Neuronal stem cell (in vitro differentiated cells): ENCODE results near the gene PCDH12.

Source experiments
- DNase-seq: peaks from one replicate; pipeline ENCODE4 v3.0.0-alpha.2; 2013; ENCODE audit warnings: low spot score
- H2AFZ ChIP-seq: one replicate; pipeline ENCODE4 v1.6.1; 2013; ENCODE audit warnings: mild to moderate bottlenecking, low read length, inconsistent platforms
- H2AK5ac ChIP-seq: 2 replicates; pipeline ENCODE4 v1.6.1; 2013; ENCODE audit warnings: low read depth, mild to moderate bottlenecking, inconsistent platforms, low read length, moderate library complexity, mixed read lengths
- H2BK120ac ChIP-seq: 2 replicates; pipeline ENCODE4 v1.6.1; 2013; ENCODE audit warnings: low read depth, mild to moderate bottlenecking, inconsistent platforms, low read length, moderate library complexity, mixed read lengths
- H2BK12ac ChIP-seq: one replicate; pipeline ENCODE4 v1.6.1; 2013; ENCODE audit warnings: low read length, inconsistent platforms
- H2BK15ac ChIP-seq: 2 replicates; pipeline ENCODE4 v1.6.1; 2013; ENCODE audit warnings: mild to moderate bottlenecking, low read length, inconsistent platforms, mixed read lengths
- H2BK5ac ChIP-seq: one replicate; pipeline ENCODE4 v1.6.1; 2013; ENCODE audit warnings: inconsistent platforms, mild to moderate bottlenecking, low read length, moderate library complexity
- H3K14ac ChIP-seq: one replicate; pipeline ENCODE4 v1.6.1; 2013; ENCODE audit warnings: low read length, inconsistent platforms
- H3K18ac ChIP-seq: 2 replicates; pipeline ENCODE4 v1.6.1; 2013; ENCODE audit warnings: low read length, inconsistent platforms
- H3K23ac ChIP-seq: 2 replicates; pipeline ENCODE4 v1.6.1; 2013; ENCODE audit warnings: low read depth, mild to moderate bottlenecking, mixed read lengths, low read length, inconsistent platforms; ENCODE audit not compliant: poor library complexity
- H3K27ac ChIP-seq: replicated peaks from 3 replicates; pipeline ENCODE4 v1.5.1; 2013; ENCODE audit warnings: low read length, inconsistent platforms
- H3K27me3 ChIP-seq, 3 experiments: 2 replicates each; pipeline ENCODE4 v1.6.1; 2013; ENCODE audit warnings: low read length in 3 of 3, mild to moderate bottlenecking in 2 of 3, inconsistent platforms in 1 of 3, low read depth in 1 of 3, mixed read lengths in 1 of 3, moderate library complexity in 1 of 3; ENCODE audit not compliant: control insufficient read depth in 3 of 3, insufficient read depth in 3 of 3
- H3K36me3 ChIP-seq, 2 donors: replicated peaks in 1 of 2; 2 replicates each; pipeline ENCODE4 v1.6.1; 2013; ENCODE audit warnings: low read length in 2 of 2; ENCODE audit not compliant: control insufficient read depth in 2 of 2, insufficient read depth in 2 of 2
- H3K4ac ChIP-seq: 2 replicates; pipeline ENCODE4 v1.6.1; 2013; ENCODE audit warnings: inconsistent platforms, mild to moderate bottlenecking, low read length, moderate library complexity
- H3K4me1 ChIP-seq, 2 donors: 1 replicate in 1 of 2; 2 replicates in 1 of 2; pipeline ENCODE4 v1.6.1; 2013; ENCODE audit warnings: low read length in 2 of 2, low read depth in 1 of 2; ENCODE audit not compliant: control insufficient read depth in 2 of 2, insufficient read depth in 1 of 2
- H3K4me2 ChIP-seq: one replicate; pipeline ENCODE4 v1.6.1; 2013; ENCODE audit warnings: mild to moderate bottlenecking, low read length, inconsistent platforms; ENCODE audit not compliant: insufficient read depth, poor library complexity, severe bottlenecking
- H3K4me3 ChIP-seq, 2 donors: 2 replicates each; pipeline ENCODE4 v1.5.1; 2013; ENCODE audit warnings: low read length in 2 of 2, mild to moderate bottlenecking in 2 of 2, inconsistent platforms in 1 of 2, moderate library complexity in 1 of 2
- H3K79me1 ChIP-seq: one replicate; pipeline ENCODE4 v1.6.1; 2013; ENCODE audit warnings: low read depth, mild to moderate bottlenecking, inconsistent platforms, low read length, moderate library complexity
- H3K9ac ChIP-seq: one replicate; pipeline ENCODE4 v1.6.1; 2013; ENCODE audit warnings: mild to moderate bottlenecking, low read depth, low read length, inconsistent platforms; ENCODE audit not compliant: poor library complexity
- H3K9me3 ChIP-seq, 2 donors: replicated peaks in 1 of 2; 2 replicates each; pipeline versions ENCODE3 to v1.6.1; 2013; ENCODE audit warnings: low read length in 2 of 2, mild to moderate bottlenecking in 2 of 2, inconsistent platforms in 1 of 2, low read depth in 1 of 2, mixed read lengths in 1 of 2, moderate library complexity in 1 of 2; ENCODE audit not compliant: control insufficient read depth in 2 of 2, insufficient read depth in 1 of 2
- H4K8ac ChIP-seq: one replicate; pipeline ENCODE4 v1.6.1; 2013; ENCODE audit warnings: low read depth, mild to moderate bottlenecking, inconsistent platforms, low read length, moderate library complexity
- H4K91ac ChIP-seq: one replicate; pipeline ENCODE4 v1.6.1; 2013; ENCODE audit warnings: low read length, low read depth, mild to moderate bottlenecking, inconsistent platforms; ENCODE audit not compliant: poor library complexity
- WGBS, 2 donors: extraction: QIAGEN DNeasy Blood & Tissue Kit; methylation state at CpG; one replicate each; pipeline ENCODE4 v1.1.7; 2013; ENCODE audit warnings: missing lambda C conversion rate in 2 of 2, mixed read lengths in 1 of 2; ENCODE audit not compliant: insufficient read length in 2 of 2, insufficient replicate concordance in 1 of 2; ENCODE audit errors: extremely low coverage in 2 of 2; 5-methylcytosine and 5-hydroxymethylcytosine counted together

Gene PCDH12

GRCh38 chr5:141969783-141970771 lies 12.1 kb upstream of the PCDH12 start:
- Histone ChIP-seq H2BK120ac (no peak overlapping the region), H3K79me1 (peaks cover 2% of the 10 kb centered on the region), H3K23ac (no peak overlapping the region), H2AFZ (peak overlapping the region; percentile 93), H3K4ac (no peak overlapping the region), H3K14ac (no peak overlapping the region), H3K9ac (no peak overlapping the region), H3K27ac (no peak overlapping the region), H3K36me3 (peaks cover 4 to 40% of the 10 kb centered on the region in 2 donors), H2AK5ac (no peak overlapping the region), H2BK15ac (no peak overlapping the region), H2BK12ac (no peak overlapping the region), H3K4me3 (peak overlapping the region in 1 of 2 donors; percentile 71), H2BK5ac (no peak overlapping the region), H3K4me1 (peaks cover 1 to 4% of the 10 kb centered on the region in 2 donors), H3K4me2 (peak overlapping the region; percentile 68), H4K8ac (no peak overlapping the region), H4K91ac (no peak overlapping the region), H3K9me3 (no peaks in the 10 kb centered on the region), H3K27me3 (no peaks in the 10 kb centered on the region), H3K18ac (no peak overlapping the region)
- no peak for DNase-seq
- no CpG with 5 or more reads among the region's 2 CpGs for WGBS, 2 donors

GRCh38 chr5:141968914-141969608 lies 11.1 kb upstream of the PCDH12 start, which contains the start of gene RNF14:
Gene RNF14, plus strand, starts transcription at chr5:141969105. Its CDS starts 4,484 bp downstream, at chr5:141973589.
- WGBS, 2 donors, result no CpG with 5 or more reads among the region's 63 CpGs
- Histone ChIP-seq H3K4me2 (peak within 1 kb of the TSS; percentile 68), H3K14ac (no peak within 1 kb of the TSS), H3K79me1 (peaks cover 2% of the 10 kb centered on the region), H3K4me3 (peak within 1 kb of the TSS; percentile 71 to 92), H4K91ac (no peak within 1 kb of the TSS), H3K18ac (peak within 1 kb of the TSS; percentile 94), H3K4me1 (peaks cover 1 to 4% of the 10 kb centered on the region in 2 donors), H3K23ac (peak within 1 kb of the TSS; percentile 70), H2AK5ac (no peak within 1 kb of the TSS), H2BK15ac (no peak within 1 kb of the TSS), H4K8ac (no peak within 1 kb of the TSS), H3K27me3 (no peaks in the 10 kb centered on the region), H3K36me3 (peaks cover 0 to 30% of the 10 kb centered on the region in 2 donors), H2BK120ac (no peak within 1 kb of the TSS), H3K4ac (no peak within 1 kb of the TSS), H3K9me3 (no peaks in the 10 kb centered on the region), H2AFZ (peak within 1 kb of the TSS; percentile 93), H2BK5ac (no peak within 1 kb of the TSS), H2BK12ac (no peak within 1 kb of the TSS), H3K27ac (peak within 1 kb of the TSS; percentile 67), H3K9ac (peak within 1 kb of the TSS; percentile 94)
- peak; percentile 87 for DNase-seq

- WGBS, 2 donors, result no CpG with 5 or more reads among the region's 2 CpGs
- Histone ChIP-seq H3K4ac (no peak overlapping the region), H3K23ac (no peak overlapping the region)
Measured at GRCh38 chr5:141966963-141967333, 8.9 kb upstream of the PCDH12 start.

More at GRCh38 chr5:141966963-141967333, 8.9 kb upstream of the PCDH12 start:
- no peak overlapping the region for H3K4me2 ChIP-seq
- peaks cover 0 to 13% of the 10 kb centered on the region in 2 donors for H3K36me3 ChIP-seq
- no peak overlapping the region for H3K9ac ChIP-seq
- H3K9me3 ChIP-seq, result no peaks in the 10 kb centered on the region
- H3K79me1 ChIP-seq, result no peaks in the 10 kb centered on the region
- no peak for DNase-seq
- H3K14ac ChIP-seq, result no peak overlapping the region
- H3K18ac ChIP-seq, result no peak overlapping the region
- no peak overlapping the region for H2AFZ ChIP-seq
- H2BK12ac ChIP-seq, result no peak overlapping the region
- H4K8ac ChIP-seq, result no peak overlapping the region
- no peak overlapping the region for H2AK5ac ChIP-seq
- H3K4me1 ChIP-seq, result peaks cover 1 to 4% of the 10 kb centered on the region in 2 donors
- no peak overlapping the region for H2BK5ac ChIP-seq
- no peak overlapping the region for H3K27ac ChIP-seq
- H3K4me3 ChIP-seq, result no peak overlapping the region
- no peak overlapping the region for H4K91ac ChIP-seq
- no peak overlapping the region for H2BK15ac ChIP-seq
- H3K27me3 ChIP-seq, result no peaks in the 10 kb centered on the region
- no peak overlapping the region for H2BK120ac ChIP-seq
